ENCODE measurements around the gene PEAK1. TPM values are rescaled to one million over a fixed set of nuclear protein-coding genes. Genes with fewer than 3 reads are reported as not detected.

The PEAK1 gene, protein sequence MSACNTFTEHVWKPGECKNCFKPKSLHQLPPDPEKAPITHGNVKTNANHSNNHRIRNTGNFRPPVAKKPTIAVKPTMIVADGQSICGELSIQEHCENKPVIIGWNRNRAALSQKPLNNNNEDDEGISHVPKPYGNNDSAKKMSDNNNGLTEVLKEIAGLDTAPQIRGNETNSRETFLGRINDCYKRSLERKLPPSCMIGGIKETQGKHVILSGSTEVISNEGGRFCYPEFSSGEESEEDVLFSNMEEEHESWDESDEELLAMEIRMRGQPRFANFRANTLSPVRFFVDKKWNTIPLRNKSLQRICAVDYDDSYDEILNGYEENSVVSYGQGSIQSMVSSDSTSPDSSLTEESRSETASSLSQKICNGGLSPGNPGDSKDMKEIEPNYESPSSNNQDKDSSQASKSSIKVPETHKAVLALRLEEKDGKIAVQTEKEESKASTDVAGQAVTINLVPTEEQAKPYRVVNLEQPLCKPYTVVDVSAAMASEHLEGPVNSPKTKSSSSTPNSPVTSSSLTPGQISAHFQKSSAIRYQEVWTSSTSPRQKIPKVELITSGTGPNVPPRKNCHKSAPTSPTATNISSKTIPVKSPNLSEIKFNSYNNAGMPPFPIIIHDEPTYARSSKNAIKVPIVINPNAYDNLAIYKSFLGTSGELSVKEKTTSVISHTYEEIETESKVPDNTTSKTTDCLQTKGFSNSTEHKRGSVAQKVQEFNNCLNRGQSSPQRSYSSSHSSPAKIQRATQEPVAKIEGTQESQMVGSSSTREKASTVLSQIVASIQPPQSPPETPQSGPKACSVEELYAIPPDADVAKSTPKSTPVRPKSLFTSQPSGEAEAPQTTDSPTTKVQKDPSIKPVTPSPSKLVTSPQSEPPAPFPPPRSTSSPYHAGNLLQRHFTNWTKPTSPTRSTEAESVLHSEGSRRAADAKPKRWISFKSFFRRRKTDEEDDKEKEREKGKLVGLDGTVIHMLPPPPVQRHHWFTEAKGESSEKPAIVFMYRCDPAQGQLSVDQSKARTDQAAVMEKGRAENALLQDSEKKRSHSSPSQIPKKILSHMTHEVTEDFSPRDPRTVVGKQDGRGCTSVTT (N-terminal part only)
- total RNA-seq (10 to 100 TPM; 11.1 to 31.0 (median 15.0) TPM), polyA plus RNA-seq (1 to 10 TPM; 1.2 to 1.8 TPM), total RNA-seq (18.2 reads per million, percentile 48 among the genes with 10 or more reads in this experiment)

DNA sequence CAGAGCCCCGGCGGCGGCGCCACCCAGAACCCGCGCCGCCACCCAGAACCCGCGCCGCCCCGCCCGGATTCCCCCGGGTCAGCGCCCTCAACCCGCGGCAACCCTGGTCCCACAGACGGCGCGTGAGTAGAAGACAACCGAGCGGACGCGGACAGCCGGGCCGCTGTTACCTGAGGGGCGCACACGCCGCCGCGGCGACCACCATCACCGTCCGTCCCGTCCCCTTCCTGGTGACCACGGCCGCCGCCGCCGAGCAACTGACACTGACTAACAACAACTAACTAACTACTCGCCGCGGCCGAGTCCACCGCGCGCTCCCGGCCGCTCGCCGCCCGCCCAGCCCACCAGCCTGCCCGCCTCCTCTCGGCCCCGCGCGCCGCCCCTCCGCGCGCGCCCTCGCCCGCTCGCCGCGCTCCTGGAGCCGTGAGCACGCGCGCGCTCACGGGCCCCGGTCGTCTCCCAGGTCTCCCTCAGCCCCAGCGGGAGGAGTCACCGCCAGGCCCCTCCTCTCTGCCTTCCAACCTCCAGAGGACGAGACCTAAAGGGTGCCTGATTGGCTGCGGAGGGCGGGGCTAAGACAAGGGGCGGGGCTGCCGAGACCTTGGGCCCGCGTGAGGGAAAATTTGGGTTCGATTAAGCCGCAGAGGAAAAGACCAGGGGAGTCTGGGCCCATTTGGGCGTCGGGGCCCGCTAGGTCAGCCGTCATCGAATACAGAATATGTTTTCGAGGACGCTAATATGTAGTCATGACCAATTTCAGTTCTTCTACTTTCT, at the start of gene PEAK1:
Gene PEAK1, minus strand, starts transcription at position 269 of the 774 bp plus-strand sequence. CDS start 238,178 bp downstream, outside the sequence.
- POLR2A ChIA-PET: interaction anchor here (1.3 to 1.9 kb wide), 3 partner anchors 10 to 22 kb away, joined by 3 to 12 read pairs (median 8); no protein-coding TSS in a partner anchor

DNA sequence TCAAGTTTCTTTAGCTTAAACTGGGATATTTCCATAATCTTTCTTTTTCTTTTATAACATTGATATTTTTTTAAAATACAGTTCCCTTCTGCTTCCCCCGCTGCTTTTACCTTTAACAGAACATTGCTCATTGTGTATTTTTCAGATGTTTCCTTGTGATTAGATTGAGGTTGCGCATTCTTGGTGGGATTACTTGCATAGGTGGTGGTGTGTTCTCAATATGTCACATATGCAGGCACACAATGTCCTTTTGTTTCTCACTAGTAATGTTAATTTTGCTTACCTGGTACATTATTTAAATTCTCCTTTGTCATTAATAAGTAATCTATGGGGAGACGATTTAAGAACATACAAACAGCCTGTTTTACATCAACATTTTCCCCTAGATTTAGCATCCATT, 49.0 kb upstream of the PEAK1 start:
- Histone ChIP-seq H3K9me3 (ENCODE audit: control insufficient read depth in 2 of 3, low read length in 3 of 3) (no peaks in the 10 kb centered on the region), H3K27me3 (ENCODE audit: control insufficient read depth in 2 of 2, insufficient read depth in 2 of 2, low read length in 2 of 2) (no peaks in the 10 kb centered on the region), H3K36me3 (ENCODE audit: control insufficient read depth in 2 of 3, insufficient read depth in 3 of 3, low read length in 3 of 3) (peaks cover 0 to 67% (median 7%) of the 10 kb centered on the region in 3 experiments), H3K4me3 (ENCODE audit: low read length) (no peak overlapping the region), H3K4me1 (ENCODE audit: control insufficient read depth in 2 of 2, insufficient read depth in 2 of 2, low read length in 2 of 2) (no peaks in the 10 kb centered on the region), H3K27ac (ENCODE audit: low read depth, low read length) (no peak overlapping the region)
- H3K9me3 Mint-ChIP-seq: no peaks in the 10 kb centered on the region
- DNase-seq: no peak
- intact Hi-C loops (cut with micrococcal nuclease): no loop called here
- H3K36me3 Mint-ChIP-seq: peaks cover 24 to 49% (median 29%) of the 10 kb centered on the region in 5 donors
- ATAC-seq: no peak
- peak overlapping the region in 1 of 9 donors; percentile 58 for H3K27ac Mint-ChIP-seq
- no peaks in the 10 kb centered on the region for H3K4me1 Mint-ChIP-seq
- CTCF ChIA-PET: no interaction called here
- H3K27me3 Mint-ChIP-seq: no peaks in the 10 kb centered on the region
- POLR2A ChIA-PET: no interaction called here
- H3K4me3 Mint-ChIP-seq: no peak overlapping the region

More for the DNA sequence above, at the start of gene PEAK1:
- Mint-ChIP-seq H3K4me1 (peaks cover 21 to 50% (median 47%) of the 10 kb centered on the region in 7 donors), H3K9me3 (no peaks in the 10 kb centered on the region), H3K4me3 (peak within 1 kb of the TSS; percentile 93 to 99 (median 98)), H3K27ac (peak within 1 kb of the TSS; percentile 91 to 98 (median 97)), H3K36me3 (peaks cover 0 to 1% (median 0%) of the 10 kb centered on the region in 5 donors), H3K27me3 (peaks cover 0 to 4% (median 0%) of the 10 kb centered on the region in 5 donors)
- Histone ChIP-seq H3K9me3 (ENCODE audit: control insufficient read depth in 2 of 3, low read length in 3 of 3) (no peaks in the 10 kb centered on the region), H3K27ac (ENCODE audit: low read depth, low read length) (peak within 1 kb of the TSS; percentile 86), H3K4me3 (ENCODE audit: low read length) (peak within 1 kb of the TSS; percentile 74), H3K27me3 (ENCODE audit: control insufficient read depth in 2 of 2, insufficient read depth in 2 of 2, low read length in 2 of 2) (no peaks in the 10 kb centered on the region), H3K4me1 (ENCODE audit: control insufficient read depth in 2 of 2, insufficient read depth in 2 of 2, low read length in 2 of 2) (peaks cover 5 to 12% of the 10 kb centered on the region in 2 donors), H3K36me3 (ENCODE audit: control insufficient read depth in 2 of 3, insufficient read depth in 3 of 3, low read length in 3 of 3) (peaks cover 0 to 3% (median 0%) of the 10 kb centered on the region in 3 experiments)
- DNase-seq (peak; percentile 94 to 100 (median 99)), ATAC-seq (peak; percentile 99)
- intact Hi-C loops (cut with micrococcal nuclease): loop anchor here (1.0 to 5.0 kb wide), 16 partner anchors 10 to 1968 kb away; partner anchors contain the start of genes RCN2 (in 2 of the 2), IDH3A (in 1 of the 2), IMP3 (in 1 of the 2) and IREB2 (in 1 of the 2)
- CTCF ChIA-PET: no interaction called here

DNA sequence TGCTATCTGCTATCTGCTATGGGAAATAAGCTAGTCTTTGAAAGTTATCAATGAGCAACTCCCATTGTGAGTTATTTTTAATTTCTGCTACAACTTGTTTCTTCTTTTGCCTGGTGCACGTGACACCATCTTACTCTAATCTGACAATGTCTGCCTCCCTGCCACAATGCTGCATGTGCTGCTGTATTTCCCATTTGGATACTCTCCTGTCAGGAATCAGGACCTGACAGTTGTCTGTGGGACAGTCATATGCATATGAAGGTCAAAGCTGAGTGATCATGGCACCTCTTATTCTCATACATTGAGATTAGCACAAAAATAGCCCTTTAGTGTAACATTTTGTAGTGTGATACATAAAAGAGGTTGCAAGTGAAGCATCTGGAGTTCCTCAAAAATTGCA, 46.6 kb upstream of the PEAK1 start:
- H3K4me3 ChIP-seq (ENCODE audit: low read length): no peak overlapping the region
- H3K9me3 ChIP-seq (ENCODE audit: control insufficient read depth in 2 of 3, low read length in 3 of 3): no peaks in the 10 kb centered on the region
- ChIA-PET POLR2A (no interaction called here), CTCF (no interaction called here)
- H3K27me3 ChIP-seq (ENCODE audit: control insufficient read depth in 2 of 2, insufficient read depth in 2 of 2, low read length in 2 of 2): no peaks in the 10 kb centered on the region
- intact Hi-C loops (cut with micrococcal nuclease): no loop called here
- H3K27ac ChIP-seq (ENCODE audit: low read depth, low read length): no peak overlapping the region
- Mint-ChIP-seq H3K36me3 (peaks cover 17 to 37% (median 18%) of the 10 kb centered on the region in 5 donors), H3K4me1 (peaks cover 0 to under 1% (median 0%) of the 10 kb centered on the region in 7 donors), H3K9me3 (no peaks in the 10 kb centered on the region), H3K27ac (no peak overlapping the region), H3K27me3 (no peaks in the 10 kb centered on the region), H3K4me3 (no peak overlapping the region)
- no peaks in the 10 kb centered on the region for H3K4me1 ChIP-seq (ENCODE audit: control insufficient read depth in 2 of 2, insufficient read depth in 2 of 2, low read length in 2 of 2)
- DNase-seq: no peak
- no peak for ATAC-seq
- H3K36me3 ChIP-seq (ENCODE audit: control insufficient read depth in 2 of 3, insufficient read depth in 3 of 3, low read length in 3 of 3): peaks cover 4 to 66% (median 7%) of the 10 kb centered on the region in 3 experiments

DNA sequence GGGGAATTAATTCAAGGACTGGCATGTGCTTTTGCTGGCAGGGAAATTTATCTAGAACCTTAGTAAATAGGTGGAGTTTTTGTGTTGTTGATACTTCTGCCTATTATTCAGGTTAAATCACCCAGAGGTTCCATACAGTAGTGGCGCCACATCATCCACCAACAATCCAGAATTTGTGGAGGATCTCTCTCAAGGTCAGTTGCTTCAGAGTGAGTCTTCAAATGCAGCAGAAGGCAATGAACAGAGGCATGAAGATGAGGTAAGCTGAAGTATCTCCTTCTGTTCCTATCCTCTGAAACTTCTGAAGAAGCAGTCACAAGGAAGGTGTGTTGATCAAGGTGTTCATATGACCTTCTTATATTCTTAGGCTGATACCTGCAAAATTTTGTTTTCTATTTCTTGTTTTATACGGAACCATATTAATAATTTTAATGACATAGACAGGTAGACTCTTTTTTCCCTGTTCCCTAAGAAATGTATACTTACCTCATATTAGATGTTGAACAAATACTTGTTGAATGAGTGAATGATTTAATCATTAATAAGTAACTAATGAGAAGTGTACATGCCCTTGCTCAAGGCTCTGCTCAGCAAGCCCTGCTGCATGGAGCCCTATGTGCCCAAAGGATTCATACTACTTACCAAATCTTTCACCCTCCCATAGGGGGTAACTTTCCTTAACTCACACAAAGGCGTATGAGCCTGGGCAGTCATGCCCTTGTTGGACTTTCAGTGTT, 44.4 kb upstream of the PEAK1 start:
- Mint-ChIP-seq H3K27me3 (no peaks in the 10 kb centered on the region), H3K4me1 (peaks cover 0 to 19% (median 3%) of the 10 kb centered on the region in 7 donors), H3K9me3 (no peaks in the 10 kb centered on the region), H3K4me3 (no peak overlapping the region), H3K36me3 (peaks cover 15 to 45% (median 25%) of the 10 kb centered on the region in 5 donors), H3K27ac (no peak overlapping the region)
- ChIA-PET POLR2A (no interaction called here), CTCF (no interaction called here)
- no peak for DNase-seq
- H3K36me3 ChIP-seq (ENCODE audit: control insufficient read depth in 2 of 3, insufficient read depth in 3 of 3, low read length in 3 of 3): peaks cover 4 to 57% (median 7%) of the 10 kb centered on the region in 3 experiments
- H3K4me1 ChIP-seq (ENCODE audit: control insufficient read depth in 2 of 2, insufficient read depth in 2 of 2, low read length in 2 of 2): no peaks in the 10 kb centered on the region
- no peak overlapping the region for H3K4me3 ChIP-seq (ENCODE audit: low read length)
- no peak overlapping the region for H3K27ac ChIP-seq (ENCODE audit: low read depth, low read length)
- H3K27me3 ChIP-seq (ENCODE audit: control insufficient read depth in 2 of 2, insufficient read depth in 2 of 2, low read length in 2 of 2): no peaks in the 10 kb centered on the region
- ATAC-seq: no peak
- no peaks in the 10 kb centered on the region for H3K9me3 ChIP-seq (ENCODE audit: control insufficient read depth in 2 of 3, low read length in 3 of 3)
- intact Hi-C loops (cut with micrococcal nuclease): no loop called here

DNA sequence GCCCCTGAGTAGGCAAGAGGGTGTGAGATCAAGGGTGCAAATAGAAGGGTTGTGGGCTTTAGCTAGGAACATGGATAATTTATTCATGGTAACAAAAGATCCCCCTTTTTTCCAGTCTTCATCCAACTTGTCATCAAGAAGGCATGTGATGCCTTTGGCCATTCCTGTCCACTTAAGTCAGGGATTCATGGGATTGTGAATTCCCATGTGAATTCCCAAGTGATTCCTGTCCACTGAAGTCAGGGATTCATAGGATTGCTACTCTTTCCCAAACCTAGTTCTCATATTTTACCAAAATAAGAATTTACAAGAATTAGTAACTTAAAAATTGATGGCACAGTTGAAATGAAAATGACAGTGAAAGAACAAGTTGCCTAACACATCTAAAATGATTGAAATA, 41.6 kb upstream of the PEAK1 start:
- ATAC-seq (no peak), DNase-seq (no peak)
- H3K4me1 Mint-ChIP-seq: peaks cover 14 to 37% (median 15%) of the 10 kb centered on the region in 7 donors
- H3K9me3 Mint-ChIP-seq: no peaks in the 10 kb centered on the region
- no peak overlapping the region for H3K4me3 Mint-ChIP-seq
- Histone ChIP-seq H3K27me3 (ENCODE audit: control insufficient read depth in 2 of 2, insufficient read depth in 2 of 2, low read length in 2 of 2) (no peaks in the 10 kb centered on the region), H3K4me1 (ENCODE audit: control insufficient read depth in 2 of 2, insufficient read depth in 2 of 2, low read length in 2 of 2) (peaks cover 11 to 13% of the 10 kb centered on the region in 2 donors), H3K36me3 (ENCODE audit: control insufficient read depth in 2 of 3, insufficient read depth in 3 of 3, low read length in 3 of 3) (peaks cover 4 to 48% (median 6%) of the 10 kb centered on the region in 3 experiments), H3K27ac (ENCODE audit: low read depth, low read length) (no peak overlapping the region), H3K4me3 (ENCODE audit: low read length) (no peak overlapping the region), H3K9me3 (ENCODE audit: control insufficient read depth in 2 of 3, low read length in 3 of 3) (no peaks in the 10 kb centered on the region)
- CTCF ChIA-PET: no interaction called here
- peak overlapping the region in 2 of 9 donors; percentile 33 to 62 for H3K27ac Mint-ChIP-seq
- intact Hi-C loops (cut with micrococcal nuclease): no loop called here
- H3K36me3 Mint-ChIP-seq: peaks cover 6 to 32% (median 20%) of the 10 kb centered on the region in 5 donors
- H3K27me3 Mint-ChIP-seq: no peaks in the 10 kb centered on the region
- POLR2A ChIA-PET: no interaction called here
